ENCODE measurements around the gene SLC7A5.
"Not testable (repeated sequence)": the region's sequence is repeated elsewhere in the genome, so short reads cannot be mapped to it uniquely, and the experiment has no call there.

GRCh38 chr16:87896176-87896890 is 27.0 kb upstream of the SLC7A5 start:
- not testable (repeated sequence) for TF ChIP-seq EZH2phosphoT487 (IDR thresholded peaks at IDR 0.05; ENCODE audit: insufficient read depth, low read depth); EZH2 (IDR thresholded peaks at IDR 0.05; ENCODE audit: insufficient read depth, poor library complexity, severe bottlenecking)
